Brain microvascular endothelial cell (primary cell): Measurements from ENCODE around the gene ATXN7.

Experiments
- DNase-seq: peaks from one replicate; pipeline ENCODE4 v3.0.0-alpha.2; 2020
- H3K27ac ChIP-seq: fragments of 250-450 bp; sonication (Bioruptor Pico); 2 replicates; pipeline ENCODE4 v1.5.1; 2020; ENCODE audit warnings: mild to moderate bottlenecking, moderate library complexity
- H3K27me3 ChIP-seq: fragments of 250-450 bp; sonication (Bioruptor Pico); replicated peaks from 2 replicates; pipeline ENCODE4 v1.5.1; 2020; ENCODE audit warnings: mild to moderate bottlenecking
- H3K36me3 ChIP-seq: fragments of 250-450 bp; sonication (Bioruptor Pico); replicated peaks from 2 replicates; pipeline ENCODE4 v1.5.1; 2020; ENCODE audit warnings: mild to moderate bottlenecking
- H3K4me3 ChIP-seq: 2 replicates; pipeline ENCODE4 v1.5.1; 2011; ENCODE audit warnings: low read depth, mild to moderate bottlenecking, control low read depth, low read length, moderate library complexity
- in situ Hi-C: cut with HindIII; loops from 2 replicates; pipeline ENCODE4 v1.10.0; 2017; ENCODE audit warnings: low sequenced_read_pairs, low pct_ligation_motif_present
- TF ChIP-seq, protein P1 (sequence below): IDR thresholded peaks from 2 replicates; pipeline ENCODE4 v1.5.1; 2011; ENCODE audit warnings: low read depth, mild to moderate bottlenecking, moderate library complexity, low read length, control low read depth, inconsistent platforms; ENCODE audit errors: missing control alignments

ATXN7 gene

DNA sequence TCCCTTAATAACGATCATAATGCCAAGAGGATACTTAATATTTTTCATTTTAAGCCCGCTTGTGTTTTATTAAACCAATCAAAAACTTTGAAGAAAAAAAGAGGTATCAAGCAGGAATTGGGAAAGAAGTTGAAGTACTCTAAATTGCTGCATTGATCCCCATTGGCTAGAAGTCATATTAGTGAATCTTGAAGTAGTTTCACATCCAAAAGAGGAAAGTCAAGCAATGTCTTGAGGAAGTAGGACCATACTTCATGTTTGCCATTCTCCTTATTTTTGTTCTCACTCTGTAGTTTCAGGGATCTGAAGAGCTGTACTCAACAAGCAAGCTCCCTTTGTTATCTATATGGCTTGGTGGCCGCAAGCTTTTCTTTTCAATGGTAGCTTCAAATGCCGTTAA lies 46.3 kb downstream of the ATXN7 start:
- TF ChIP-seq, protein P1, sequence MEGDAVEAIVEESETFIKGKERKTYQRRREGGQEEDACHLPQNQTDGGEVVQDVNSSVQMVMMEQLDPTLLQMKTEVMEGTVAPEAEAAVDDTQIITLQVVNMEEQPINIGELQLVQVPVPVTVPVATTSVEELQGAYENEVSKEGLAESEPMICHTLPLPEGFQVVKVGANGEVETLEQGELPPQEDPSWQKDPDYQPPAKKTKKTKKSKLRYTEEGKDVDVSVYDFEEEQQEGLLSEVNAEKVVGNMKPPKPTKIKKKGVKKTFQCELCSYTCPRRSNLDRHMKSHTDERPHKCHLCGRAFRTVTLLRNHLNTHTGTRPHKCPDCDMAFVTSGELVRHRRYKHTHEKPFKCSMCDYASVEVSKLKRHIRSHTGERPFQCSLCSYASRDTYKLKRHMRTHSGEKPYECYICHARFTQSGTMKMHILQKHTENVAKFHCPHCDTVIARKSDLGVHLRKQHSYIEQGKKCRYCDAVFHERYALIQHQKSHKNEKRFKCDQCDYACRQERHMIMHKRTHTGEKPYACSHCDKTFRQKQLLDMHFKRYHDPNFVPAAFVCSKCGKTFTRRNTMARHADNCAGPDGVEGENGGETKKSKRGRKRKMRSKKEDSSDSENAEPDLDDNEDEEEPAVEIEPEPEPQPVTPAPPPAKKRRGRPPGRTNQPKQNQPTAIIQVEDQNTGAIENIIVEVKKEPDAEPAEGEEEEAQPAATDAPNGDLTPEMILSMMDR = no peak
- H3K27me3 ChIP-seq = no peaks in the 10 kb centered on the region
- H3K36me3 ChIP-seq = peaks cover 2% of the 10 kb centered on the region
- H3K27ac ChIP-seq = no peak overlapping the region
- no peak for DNase-seq
- in situ Hi-C loops = no loop called here
- no peak overlapping the region for H3K4me3 ChIP-seq

DNA sequence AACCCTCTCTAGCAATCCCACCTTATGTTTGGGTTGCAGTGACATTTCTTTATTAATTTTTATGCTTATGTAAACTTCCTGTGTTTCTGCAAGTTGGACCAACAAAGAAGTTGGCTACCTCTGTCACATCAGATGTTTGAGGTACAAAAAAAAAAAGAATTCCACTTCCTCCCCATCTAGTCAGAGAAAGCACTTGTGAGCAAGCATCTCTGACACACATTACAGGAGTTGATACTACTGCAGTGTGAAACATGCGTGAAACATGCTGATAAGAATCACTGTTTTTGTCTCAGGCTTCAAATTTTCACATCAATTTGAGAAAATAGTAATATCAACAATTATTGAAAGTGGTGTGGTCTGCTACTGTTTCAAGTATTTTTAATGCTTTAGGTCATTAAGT lies 47.2 kb downstream of the ATXN7 start:
- Histone ChIP-seq H3K27me3 (no peaks in the 10 kb centered on the region), H3K27ac (peak overlapping the region; percentile 97), H3K4me3 (peak overlapping the region; percentile 73), H3K36me3 (peaks cover 4% of the 10 kb centered on the region)
- TF ChIP-seq, protein P1 = no peak
- in situ Hi-C loops = no loop called here
- DNase-seq = no peak

GRCh38 chr3:63911509-63911872 lies 47.8 kb downstream of the ATXN7 start:
- Histone ChIP-seq H3K27me3 (no peaks in the 10 kb centered on the region), H3K4me3 (peak overlapping the region; percentile 73), H3K27ac (peak overlapping the region; percentile 97), H3K36me3 (peaks cover 4% of the 10 kb centered on the region)
- in situ Hi-C loops = no loop called here
- DNase-seq = no peak
- TF ChIP-seq, protein P1 = no peak

GRCh38 chr3:63911873-63912767 lies 48.5 kb downstream of the ATXN7 start, which contains the start of gene SCAANT1:
Gene SCAANT1 (minus strand): TSS chr3:63912383.
- H3K27ac ChIP-seq = peak within 1 kb of the TSS; percentile 97
- in situ Hi-C loops = no loop called here
- peak within 1 kb of the TSS; percentile 73 for H3K4me3 ChIP-seq
- TF ChIP-seq, protein P1 = peak; percentile 2
- H3K27me3 ChIP-seq = no peaks in the 10 kb centered on the region
- peaks cover 10% of the 10 kb centered on the region for H3K36me3 ChIP-seq
- DNase-seq = peak; percentile 79

- Histone ChIP-seq H3K27ac (peak overlapping the region; percentile 97), H3K27me3 (no peaks in the 10 kb centered on the region), H3K4me3 (peak overlapping the region; percentile 73), H3K36me3 (peaks cover 14% of the 10 kb centered on the region)
- peak; percentile 47 for DNase-seq
- TF ChIP-seq, protein P1 = no peak
- in situ Hi-C loops = no loop called here
Observed at GRCh38 chr3:63912768-63913588, 49.3 kb downstream of the ATXN7 start.
